Astrocyte of the spinal cord (primary cell): Measurements from ENCODE around the gene IGFBP2.

Experiments used
- DNase-seq: peaks from one replicate; pipeline ENCODE4 v3.0.0; 2011; ENCODE audit warnings: low read depth, low spot score
- H3K4me3 ChIP-seq: 2 replicates; pipeline ENCODE4 v1.5.1; 2011; ENCODE audit warnings: low read depth, mild to moderate bottlenecking, low read length, moderate library complexity
- in situ Hi-C: cut with HindIII; loops from 2 replicates; pipeline ENCODE4 v1.10.0; 2017; ENCODE audit warnings: low sequenced_read_pairs
- TF ChIP-seq, protein P1 (sequence below): IDR thresholded peaks from 2 replicates; pipeline ENCODE4 v1.5.1; 2012; ENCODE audit warnings: low read depth, mild to moderate bottlenecking, low read length, inconsistent platforms

The IGFBP2 gene

DNA sequence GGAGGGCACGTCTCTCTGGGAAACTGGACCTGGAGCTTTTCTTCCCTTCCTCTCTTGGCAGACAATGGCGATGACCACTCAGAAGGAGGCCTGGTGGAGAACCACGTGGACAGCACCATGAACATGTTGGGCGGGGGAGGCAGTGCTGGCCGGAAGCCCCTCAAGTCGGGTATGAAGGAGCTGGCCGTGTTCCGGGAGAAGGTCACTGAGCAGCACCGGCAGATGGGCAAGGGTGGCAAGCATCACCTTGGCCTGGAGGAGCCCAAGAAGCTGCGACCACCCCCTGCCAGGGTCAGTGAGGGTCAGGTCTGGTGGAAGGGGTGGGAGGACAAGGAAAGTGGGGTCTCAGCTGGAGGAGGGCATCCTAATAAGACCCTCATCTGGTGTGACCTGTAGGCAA lies 27.3 kb downstream of the IGFBP2 start:
- TF ChIP-seq, protein P1, sequence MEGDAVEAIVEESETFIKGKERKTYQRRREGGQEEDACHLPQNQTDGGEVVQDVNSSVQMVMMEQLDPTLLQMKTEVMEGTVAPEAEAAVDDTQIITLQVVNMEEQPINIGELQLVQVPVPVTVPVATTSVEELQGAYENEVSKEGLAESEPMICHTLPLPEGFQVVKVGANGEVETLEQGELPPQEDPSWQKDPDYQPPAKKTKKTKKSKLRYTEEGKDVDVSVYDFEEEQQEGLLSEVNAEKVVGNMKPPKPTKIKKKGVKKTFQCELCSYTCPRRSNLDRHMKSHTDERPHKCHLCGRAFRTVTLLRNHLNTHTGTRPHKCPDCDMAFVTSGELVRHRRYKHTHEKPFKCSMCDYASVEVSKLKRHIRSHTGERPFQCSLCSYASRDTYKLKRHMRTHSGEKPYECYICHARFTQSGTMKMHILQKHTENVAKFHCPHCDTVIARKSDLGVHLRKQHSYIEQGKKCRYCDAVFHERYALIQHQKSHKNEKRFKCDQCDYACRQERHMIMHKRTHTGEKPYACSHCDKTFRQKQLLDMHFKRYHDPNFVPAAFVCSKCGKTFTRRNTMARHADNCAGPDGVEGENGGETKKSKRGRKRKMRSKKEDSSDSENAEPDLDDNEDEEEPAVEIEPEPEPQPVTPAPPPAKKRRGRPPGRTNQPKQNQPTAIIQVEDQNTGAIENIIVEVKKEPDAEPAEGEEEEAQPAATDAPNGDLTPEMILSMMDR, result no peak
- no peak for DNase-seq
- H3K4me3 ChIP-seq, result no peak overlapping the region
- in situ Hi-C loops, result no loop called here

- in situ Hi-C loops, result no loop called here
Measured at GRCh38 chr2:216661051-216661450, 27.8 kb downstream of the IGFBP2 start.

DNA sequence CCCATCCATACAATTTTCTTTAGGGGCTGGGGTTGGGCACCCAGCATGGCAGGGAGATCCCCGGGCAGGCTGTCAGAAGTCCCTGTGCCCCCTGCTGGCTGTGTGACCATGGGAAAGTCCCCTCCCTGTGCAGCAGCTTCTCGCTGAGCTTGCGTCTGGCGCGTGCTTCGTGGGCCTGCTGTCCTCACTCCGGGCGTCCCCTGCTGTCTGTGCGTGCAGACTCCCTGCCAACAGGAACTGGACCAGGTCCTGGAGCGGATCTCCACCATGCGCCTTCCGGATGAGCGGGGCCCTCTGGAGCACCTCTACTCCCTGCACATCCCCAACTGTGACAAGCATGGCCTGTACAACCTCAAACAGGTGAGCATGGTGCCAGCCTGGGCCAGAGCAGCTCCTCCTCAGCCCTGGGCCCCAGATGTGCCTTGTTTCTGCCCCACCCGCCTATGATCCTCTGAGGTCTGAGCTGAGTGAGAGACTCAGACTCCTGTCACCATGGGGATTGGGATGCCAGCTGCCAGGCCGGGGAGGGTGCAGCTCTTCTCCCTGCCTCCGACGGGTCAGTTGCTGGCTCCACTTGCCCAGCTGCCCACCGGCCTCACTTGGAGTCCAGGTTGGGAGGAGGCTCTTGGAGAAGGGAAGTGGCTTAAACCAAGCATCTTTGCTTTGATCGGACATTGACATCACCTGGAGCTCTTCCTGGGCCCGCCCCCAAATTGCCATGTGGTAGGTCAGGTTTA lies 28.6 kb downstream of the IGFBP2 start:
- TF ChIP-seq, protein P1, result peak; percentile 24
- no peak overlapping the region for H3K4me3 ChIP-seq
- no peak for DNase-seq
- in situ Hi-C loops, result no loop called here

More at GRCh38 chr2:216661051-216661450, 27.8 kb downstream of the IGFBP2 start:
- TF ChIP-seq, protein P1, result no peak
- H3K4me3 ChIP-seq, result no peak overlapping the region
- no peak for DNase-seq

- no peak for DNase-seq
- TF ChIP-seq, protein P1, result no peak
- in situ Hi-C loops, result no loop called here
- H3K4me3 ChIP-seq, result no peak overlapping the region
Measured at GRCh38 chr2:216663106-216663505, 29.9 kb downstream of the IGFBP2 start.

- no peak for DNase-seq
- in situ Hi-C loops, result no loop called here
- TF ChIP-seq, protein P1, result no peak
Measured at GRCh38 chr2:216663846-216664245, 30.6 kb downstream of the IGFBP2 start.

GRCh38 chr2:216664593-216665034 lies 31.4 kb downstream of the IGFBP2 start:
- H3K4me3 ChIP-seq, result no peak overlapping the region
- in situ Hi-C loops, result no loop called here
- TF ChIP-seq, protein P1, result peak; percentile 35
- DNase-seq, result no peak

More at GRCh38 chr2:216663846-216664245, 30.6 kb downstream of the IGFBP2 start:
- no peak overlapping the region for H3K4me3 ChIP-seq
